GM12864 (cell line): Measurements from ENCODE around the gene FNDC3B.

ENCODE experiments used
- DNase-seq: peaks from one replicate; pipeline ENCODE4 v3.0.0-alpha.2; 2011; ENCODE audit warnings: low read depth
- H3K4me3 ChIP-seq: 2 replicates; pipeline ENCODE4 v1.5.1; 2011; ENCODE audit warnings: mild to moderate bottlenecking, low read depth, low read length, control low read depth
- TF ChIP-seq, protein P1 (sequence below): IDR thresholded peaks from 2 replicates; pipeline ENCODE4 v1.5.1; 2011; ENCODE audit warnings: low read depth, mild to moderate bottlenecking, moderate library complexity, low read length, control low read depth, inconsistent platforms; ENCODE audit errors: missing control alignments

Gene FNDC3B

DNA sequence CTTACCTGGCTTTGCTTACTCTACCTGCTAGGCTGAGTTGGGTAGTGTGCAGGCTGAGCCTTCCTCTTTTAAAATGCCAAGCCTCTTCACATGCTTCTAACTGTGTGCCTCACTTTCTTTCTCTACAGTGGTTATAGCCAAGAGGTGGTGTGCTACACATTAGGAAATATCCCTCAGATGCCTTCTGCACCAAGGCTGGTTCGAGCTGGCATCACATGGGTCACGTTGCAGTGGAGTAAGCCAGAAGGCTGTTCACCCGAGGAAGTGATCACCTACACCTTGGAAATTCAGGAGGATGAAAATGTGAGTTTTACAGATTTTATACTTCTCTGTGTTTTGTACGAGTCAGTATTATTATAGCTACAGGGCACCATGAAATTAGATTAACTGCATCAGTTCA, 291.0 kb downstream of the FNDC3B start:
- TF ChIP-seq, protein P1, sequence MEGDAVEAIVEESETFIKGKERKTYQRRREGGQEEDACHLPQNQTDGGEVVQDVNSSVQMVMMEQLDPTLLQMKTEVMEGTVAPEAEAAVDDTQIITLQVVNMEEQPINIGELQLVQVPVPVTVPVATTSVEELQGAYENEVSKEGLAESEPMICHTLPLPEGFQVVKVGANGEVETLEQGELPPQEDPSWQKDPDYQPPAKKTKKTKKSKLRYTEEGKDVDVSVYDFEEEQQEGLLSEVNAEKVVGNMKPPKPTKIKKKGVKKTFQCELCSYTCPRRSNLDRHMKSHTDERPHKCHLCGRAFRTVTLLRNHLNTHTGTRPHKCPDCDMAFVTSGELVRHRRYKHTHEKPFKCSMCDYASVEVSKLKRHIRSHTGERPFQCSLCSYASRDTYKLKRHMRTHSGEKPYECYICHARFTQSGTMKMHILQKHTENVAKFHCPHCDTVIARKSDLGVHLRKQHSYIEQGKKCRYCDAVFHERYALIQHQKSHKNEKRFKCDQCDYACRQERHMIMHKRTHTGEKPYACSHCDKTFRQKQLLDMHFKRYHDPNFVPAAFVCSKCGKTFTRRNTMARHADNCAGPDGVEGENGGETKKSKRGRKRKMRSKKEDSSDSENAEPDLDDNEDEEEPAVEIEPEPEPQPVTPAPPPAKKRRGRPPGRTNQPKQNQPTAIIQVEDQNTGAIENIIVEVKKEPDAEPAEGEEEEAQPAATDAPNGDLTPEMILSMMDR = no peak
- no peak overlapping the region for H3K4me3 ChIP-seq

DNA sequence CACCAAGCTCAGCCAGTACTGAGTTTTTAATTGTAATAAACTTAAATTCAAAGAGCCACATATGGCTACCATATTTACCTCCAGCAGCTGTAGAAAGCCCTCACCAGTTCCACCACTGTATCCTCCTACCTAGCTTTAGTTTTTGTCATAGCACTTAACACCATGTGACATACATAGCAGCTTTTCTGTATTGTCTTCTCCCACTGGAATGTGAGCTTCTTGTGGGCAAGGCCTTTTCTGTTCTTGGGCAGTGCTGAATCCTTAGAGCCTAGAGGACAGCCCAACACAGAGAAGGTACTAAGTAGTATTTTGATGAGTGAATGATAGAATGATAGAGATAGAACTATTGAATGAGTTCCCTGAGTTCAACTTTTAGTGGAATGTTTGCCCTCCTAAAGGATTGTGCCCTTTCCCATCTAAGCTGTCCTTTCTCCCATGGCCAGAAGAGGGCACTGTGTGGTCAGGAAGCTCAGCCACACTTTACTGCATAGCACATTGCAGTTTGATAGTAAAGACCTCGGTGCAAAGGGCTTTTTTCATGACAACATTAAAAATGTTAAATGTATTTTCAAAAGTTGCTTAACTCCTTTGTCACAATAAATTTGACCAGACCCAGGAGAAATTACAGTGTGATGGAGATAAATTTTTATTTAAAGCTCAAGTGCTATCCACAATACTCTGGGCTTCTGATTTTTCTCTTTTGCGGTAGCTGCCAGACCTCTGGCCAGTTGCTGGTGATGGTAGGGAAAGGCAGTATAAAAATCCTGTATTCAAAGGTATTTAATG, 293.1 kb downstream of the FNDC3B start:
- H3K4me3 ChIP-seq = no peak overlapping the region
- no peak for DNase-seq
- TF ChIP-seq, protein P1 = peak; percentile 87

More for the DNA sequence above, 291.0 kb downstream of the FNDC3B start:
- no peak for DNase-seq

DNA sequence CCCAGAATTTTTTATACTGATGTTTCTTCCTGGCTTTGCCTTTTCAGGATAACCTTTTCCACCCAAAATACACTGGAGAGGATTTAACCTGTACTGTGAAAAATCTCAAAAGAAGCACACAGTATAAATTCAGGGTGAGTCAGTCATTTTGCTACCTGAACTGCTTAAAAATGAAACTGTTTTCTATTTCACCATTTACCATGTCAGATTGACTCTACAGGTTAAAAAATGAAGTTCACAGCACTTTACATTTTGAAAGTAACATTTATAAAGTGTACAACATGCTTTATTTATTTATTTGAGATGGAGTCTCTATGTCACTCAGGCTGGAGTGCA, 293.6 kb downstream of the FNDC3B start:
- H3K4me3 ChIP-seq = no peak overlapping the region
- DNase-seq = no peak
- TF ChIP-seq, protein P1 = no peak

DNA sequence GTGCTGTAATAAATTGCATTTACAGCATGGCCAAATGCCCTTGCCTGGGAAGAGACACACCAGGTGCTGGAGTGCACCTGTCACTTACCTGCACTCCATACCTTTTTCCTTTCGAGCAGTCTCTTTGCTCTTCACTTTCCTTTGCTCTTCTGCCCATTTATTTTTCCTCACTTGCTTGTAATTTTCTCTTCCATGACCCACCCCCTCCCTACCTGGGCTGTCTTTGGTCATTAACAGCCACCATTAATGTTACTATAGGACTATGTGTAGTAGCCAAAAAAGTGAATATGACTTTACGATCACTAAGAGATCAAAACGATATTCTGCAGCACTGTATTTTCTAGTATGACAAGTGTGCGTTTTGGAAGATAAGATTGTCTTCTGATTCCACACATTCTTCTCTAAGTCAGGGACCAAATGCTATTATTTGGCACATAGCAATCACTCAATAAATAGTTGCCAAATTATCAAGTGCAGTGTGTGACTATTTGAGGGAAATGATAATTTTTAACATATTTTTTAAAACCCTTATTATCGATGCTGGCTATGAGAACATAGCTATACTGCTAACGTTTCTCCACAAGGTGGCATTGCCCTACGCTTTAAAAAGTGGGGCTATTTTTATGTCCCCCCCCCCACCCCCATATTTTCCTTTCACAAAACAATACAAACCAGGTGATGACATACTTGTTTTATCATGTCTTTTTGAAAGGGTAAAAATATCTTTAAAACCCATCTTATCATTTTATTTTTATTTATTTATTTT, 294.5 kb downstream of the FNDC3B start:
- H3K4me3 ChIP-seq = no peak overlapping the region
- DNase-seq = no peak
- TF ChIP-seq, protein P1 = no peak

DNA sequence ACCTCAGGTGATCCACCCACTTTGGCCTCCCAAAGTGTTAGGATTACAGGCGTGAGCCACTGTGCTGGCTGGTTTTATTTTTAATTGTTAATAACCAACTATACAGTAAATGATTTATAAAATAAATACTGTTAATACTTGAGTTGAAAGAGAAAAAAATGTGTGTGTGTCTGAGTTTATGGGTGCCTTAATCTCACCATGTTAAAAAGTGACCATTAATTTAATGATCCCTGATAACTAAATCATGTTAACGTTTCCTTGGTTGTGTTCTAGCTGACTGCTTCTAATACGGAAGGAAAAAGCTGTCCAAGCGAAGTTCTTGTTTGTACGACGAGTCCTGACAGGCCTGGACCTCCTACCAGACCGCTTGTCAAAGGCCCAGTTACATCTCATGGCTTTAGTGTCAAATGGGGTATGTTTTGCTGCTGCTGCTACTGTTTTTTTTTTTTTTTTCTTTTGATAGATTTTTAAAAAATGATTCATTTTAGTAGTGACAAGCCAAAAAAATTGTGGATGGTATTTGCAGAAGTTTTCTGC, 295.4 kb downstream of the FNDC3B start:
- DNase-seq = no peak
- TF ChIP-seq, protein P1 = no peak
- no peak overlapping the region for H3K4me3 ChIP-seq

DNA sequence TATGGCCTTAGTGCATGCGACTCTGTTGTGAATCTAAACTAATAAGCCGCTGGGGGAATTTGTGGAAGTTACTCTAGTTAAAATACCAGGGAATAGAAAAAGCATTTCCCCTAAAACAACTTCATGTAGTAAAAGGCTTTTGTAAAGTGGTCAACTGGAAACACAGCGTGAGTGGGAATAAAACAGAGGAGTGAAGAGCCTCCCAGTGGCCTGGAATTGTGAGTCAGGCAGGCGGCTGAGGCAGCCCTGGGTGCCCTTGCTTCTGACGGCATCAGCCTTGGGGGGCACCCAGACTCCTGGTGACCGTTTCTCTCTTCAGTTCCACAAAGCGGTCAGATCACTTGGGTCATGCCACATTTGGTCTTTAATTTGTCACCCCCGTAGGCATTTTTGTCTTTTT, 300.5 kb downstream of the FNDC3B start:
- H3K4me3 ChIP-seq = no peak overlapping the region
- DNase-seq = no peak
- TF ChIP-seq, protein P1 = no peak
